Embryonic facial prominence (tissue), 1 donor: ENCODE measurements around the gene PLCL1.
"Not testable (repeated sequence)": the region's sequence is repeated elsewhere in the genome, so short reads cannot be mapped to it uniquely, and the experiment has no call there.

ENCODE experiments used
- DNase-seq: peaks from one replicate; pipeline ENCODE4 v3.0.0-alpha.2; 2016; ENCODE audit errors: extremely low spot score

The PLCL1 gene

DNA sequence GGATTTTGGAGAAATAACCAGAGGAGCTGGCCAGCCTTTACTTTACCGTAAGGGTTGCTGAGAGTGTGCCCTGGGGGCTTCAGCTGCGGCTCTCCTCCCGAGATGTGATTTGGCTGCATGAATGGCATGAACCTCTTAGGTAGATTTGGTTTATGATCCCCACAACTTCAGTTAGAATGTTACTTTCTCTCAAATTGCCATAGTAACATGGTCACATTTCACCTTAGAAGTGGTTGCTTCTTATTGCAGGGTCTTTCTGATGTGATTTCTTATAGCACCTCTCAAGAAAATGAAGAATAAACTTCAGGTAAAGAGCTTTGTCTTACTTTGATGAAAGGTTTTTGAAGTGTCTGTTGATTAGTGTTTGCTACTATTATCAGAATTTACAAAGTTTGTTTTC lies 5.6 kb downstream of the PLCL1 start:
- DNase-seq = no peak

DNA sequence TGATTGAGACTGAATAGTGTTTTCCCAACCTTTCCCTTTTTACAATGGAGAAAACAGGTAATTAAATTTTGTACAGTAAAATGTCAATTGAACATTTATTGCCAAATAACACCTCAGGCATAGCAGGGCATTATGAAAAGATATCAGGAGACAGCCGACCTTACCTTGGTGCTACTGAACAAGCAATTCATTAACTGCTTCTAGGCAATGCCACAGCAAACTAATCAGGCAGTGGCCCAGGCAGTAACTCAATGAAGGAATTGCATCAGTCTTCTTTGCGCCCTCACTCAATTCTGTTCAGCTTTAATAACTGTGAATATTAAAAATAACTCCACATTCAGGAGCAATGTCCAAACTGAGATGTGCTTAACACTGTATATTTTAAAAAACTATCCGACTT lies 6.1 kb downstream of the PLCL1 start:
- no peak for DNase-seq

DNA sequence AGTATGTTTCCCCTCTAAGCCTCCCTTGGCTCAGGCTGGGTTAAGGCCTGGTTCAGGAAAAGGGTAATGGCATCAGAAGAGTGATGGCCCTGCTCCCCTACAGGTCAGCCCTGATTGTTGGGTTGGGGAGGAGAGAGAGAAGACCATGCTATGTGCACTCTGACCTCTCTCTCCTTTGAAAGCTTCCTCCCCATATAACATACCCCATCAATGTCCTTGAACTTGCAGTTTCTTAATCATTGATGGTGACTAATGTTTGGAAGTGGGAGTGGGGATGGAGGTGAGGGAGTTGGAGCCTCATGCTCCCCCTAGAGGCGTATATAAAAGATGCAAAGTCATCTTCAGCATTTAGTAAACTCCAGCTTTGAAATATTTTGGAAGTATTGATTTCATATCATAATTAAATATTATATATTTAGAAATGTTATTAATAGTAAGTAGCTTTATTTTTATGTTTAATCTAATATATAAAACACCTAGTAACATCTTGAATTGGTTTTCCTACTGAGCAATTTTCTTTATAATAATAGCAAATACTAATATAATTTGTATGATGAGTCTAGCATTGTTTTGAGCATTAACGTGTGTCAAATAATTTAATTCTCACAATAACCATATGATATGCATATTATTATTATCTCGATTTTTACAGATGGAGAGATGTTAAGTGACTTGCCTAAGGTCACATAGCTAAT lies 8.8 kb downstream of the PLCL1 start:
- DNase-seq = no peak

DNA sequence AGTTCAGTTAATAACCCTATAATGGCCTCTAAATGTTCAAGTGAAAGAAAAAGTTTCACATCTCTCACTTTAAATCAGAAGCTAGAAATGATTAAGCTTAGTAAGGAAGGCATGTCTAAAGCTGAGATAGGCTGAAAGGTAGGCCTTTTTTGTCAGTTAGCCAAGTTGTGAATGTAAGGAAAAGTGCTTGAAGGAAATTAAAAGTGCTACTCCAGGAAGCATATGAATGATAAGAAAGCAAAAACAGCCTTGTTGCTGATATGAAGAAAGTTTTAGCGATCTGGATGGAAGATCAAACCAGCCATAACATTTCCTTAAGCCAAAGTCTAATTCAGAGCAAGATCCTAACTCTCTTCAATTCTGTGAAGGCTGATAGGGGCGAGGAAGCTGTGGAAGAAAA lies 10.1 kb downstream of the PLCL1 start:
- no peak for DNase-seq

DNA sequence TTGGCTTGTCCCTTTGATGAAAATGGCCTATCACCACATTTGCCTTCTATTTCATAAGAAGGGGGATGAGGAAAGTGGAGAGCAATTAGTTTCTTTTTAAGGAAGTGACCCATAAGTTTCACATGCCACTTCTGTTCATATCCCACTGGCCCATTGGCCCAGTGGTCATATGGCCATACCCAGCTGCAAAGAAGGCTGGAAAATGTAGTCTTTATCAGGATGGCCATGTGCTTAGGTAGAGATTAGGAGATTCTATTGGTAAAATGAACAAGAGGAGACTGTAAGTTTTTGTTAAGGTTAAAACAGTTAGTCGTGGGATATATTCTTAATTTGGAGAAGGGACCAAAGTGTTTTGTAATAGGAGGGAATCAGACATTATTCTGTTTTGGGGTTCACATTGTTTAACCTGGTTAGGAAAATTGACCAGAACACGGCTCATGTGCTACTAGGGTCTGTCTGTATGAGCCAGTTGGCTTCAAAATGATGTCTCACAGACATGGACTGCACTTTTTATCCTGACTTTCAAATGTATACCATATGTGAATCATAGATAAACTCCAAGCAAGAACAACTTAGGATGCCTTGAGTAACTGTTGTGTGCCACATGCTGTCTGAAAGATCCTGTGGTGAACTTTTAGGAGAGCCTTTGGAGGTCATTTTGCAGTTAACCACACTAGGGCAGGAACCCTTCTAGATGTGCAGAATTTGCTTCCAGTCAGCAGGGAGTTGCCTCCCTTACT lies 17.3 kb downstream of the PLCL1 start:
- DNase-seq = no peak

DNA sequence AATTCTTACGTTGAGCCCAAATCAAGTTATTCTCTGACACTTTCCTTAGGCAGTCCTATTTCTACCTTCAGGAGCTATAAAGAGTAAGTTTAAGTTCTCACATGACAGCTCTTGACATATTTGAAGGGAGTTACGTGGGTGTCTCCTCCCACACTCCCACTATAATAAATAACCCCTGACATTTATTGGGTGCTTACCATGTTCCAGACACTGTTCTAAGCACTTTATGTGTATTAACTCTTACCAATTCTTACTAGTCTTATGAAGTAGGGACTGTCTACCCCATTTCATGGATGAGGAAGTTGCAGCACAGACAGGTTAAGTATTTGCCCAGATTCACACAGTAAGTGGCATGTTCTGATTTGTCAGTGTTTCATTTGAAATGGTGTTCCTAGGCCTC lies 17.9 kb downstream of the PLCL1 start:
- no peak for DNase-seq

DNA sequence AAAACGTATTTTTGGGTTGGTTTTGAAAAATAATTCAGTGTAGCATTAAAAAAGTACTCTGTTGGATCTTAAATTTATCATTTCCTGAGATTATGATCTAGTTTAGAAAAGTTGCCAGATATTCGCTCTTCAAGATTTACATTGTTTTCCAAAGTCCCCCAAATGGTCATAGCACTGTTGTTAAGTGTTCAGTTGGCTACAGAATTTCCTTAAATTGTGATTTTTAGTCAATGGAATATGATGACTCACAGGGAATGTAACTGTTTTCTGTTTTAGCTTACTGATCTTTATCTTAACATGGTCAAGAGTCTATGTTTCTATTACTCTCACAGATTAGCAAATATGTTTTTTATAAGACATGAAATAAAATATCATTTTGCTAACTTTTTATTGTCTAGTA lies 23.2 kb downstream of the PLCL1 start:
- no peak for DNase-seq

DNA sequence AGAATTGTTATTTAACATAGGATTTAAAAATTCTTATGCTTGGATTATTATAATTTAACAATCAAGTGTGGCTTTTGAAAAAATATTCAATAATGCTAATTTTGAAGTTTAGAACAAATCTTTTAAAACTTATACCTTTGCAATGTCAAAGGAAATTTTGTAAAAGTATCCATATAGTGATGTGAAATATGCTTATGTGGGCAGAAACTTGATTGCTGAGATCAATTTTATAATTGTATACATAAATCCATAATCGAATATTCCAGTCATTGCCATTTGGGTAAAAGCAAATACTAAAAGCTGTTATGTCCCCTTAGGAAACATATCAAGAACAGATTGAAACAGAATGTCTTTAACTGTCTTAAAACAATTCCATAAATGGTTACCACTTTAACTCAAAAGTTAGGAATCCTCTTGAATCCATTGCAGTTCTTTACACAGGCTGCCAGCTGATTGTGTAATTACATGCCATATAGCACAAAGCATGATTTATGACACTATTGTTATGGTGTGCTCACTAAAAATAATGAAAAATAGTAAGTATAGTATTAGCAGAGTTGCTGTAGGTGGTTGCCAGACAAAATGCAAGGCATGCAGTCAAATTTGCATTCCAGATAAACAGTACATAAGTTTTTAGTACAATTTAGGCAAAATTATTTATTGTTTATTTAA lies 24.2 kb downstream of the PLCL1 start:
- no peak for DNase-seq

DNA sequence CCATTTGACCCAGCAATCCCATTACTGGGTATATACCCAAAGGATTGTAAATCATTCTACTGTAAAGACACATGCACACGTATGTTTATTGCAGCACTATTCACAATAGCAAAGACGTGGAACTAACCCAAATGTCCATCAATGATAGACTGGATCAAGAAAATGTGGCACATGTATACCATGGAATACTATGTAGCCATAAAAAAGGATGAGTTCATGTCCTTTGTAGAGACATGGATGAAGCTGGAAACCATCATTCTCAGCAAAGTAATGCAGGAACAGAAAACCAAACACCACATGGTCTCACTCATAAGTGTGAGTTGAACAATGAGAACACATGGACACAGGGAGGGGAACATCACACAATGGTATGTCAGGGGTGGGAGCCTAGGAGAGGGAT lies 30.4 kb downstream of the PLCL1 start:
- DNase-seq = not testable (repeated sequence)

DNA sequence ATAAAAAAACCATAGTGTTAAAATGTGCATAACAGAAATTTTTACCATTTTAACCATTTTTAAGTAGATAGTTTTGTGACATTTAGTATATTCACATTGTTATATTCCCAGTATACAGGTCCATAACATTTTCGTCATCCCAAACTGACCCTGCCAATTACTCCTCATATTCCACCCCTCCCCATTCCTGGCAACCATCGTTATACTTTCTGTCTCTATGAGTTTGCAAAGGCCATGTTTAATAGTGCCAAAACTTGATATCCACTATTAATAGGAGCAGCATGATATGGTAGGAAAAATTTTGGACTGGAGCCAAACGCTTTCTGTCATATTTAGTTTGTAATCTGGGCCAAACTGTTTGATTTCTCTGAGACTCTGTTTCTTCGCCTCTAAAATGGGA lies 30.9 kb downstream of the PLCL1 start:
- no peak for DNase-seq

DNA sequence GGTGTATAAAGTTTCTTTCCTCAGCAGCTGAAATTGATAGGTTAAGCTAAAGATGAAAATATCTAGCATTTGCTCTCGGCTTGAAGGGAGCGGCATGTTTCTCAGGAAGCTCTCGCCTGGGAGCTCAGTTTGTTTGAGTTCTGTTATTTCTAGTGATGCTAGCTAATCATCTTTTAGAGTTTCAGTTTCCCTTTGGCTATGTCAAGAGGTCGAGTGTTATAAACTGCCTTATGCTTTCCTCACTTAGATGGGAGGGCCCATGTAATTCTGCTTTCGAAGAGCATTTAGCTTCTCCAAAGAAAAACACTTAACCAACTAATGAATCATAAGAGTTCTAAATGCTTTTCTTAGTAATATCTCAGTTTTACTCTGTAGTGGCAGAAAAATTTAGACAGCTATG lies 33.6 kb downstream of the PLCL1 start:
- DNase-seq = no peak

DNA sequence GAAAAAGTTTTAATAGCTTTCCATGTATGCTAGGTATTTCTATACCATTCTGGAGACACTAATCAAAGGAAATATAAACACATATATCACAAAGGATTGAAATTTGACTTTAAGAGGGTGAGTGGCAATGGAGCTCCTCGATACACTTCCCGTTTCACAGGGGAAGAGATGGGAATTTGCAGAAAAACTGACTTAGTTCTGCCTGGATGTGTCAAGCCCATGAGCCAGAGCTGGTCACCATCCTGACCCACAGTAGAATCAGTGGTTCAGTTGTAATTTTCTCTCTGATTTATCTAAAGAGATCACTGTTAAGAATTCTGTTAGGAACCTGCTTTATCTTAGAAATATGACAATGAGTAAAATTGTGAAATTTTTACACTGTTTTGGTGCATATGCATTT lies 34.2 kb downstream of the PLCL1 start:
- DNase-seq = no peak

DNA sequence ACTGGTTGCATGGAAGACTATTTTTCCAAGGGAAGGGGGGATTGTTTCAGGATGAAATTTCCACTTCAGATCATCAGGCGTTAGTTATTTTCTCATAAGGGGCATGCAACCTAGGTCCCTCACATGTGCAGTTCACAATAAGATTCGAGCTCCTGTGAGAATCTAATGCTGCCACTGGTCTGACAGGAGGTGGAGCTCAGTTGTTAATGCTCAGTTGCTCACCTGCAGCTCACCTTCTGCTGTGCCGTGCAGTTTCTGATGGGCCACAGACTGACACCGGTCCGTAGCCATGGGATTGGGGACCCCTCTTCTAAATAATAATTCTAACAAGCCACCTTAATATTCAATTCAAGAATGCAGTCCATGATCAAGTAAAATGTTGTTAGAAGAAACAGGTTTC lies 34.9 kb downstream of the PLCL1 start:
- DNase-seq = no peak

DNA sequence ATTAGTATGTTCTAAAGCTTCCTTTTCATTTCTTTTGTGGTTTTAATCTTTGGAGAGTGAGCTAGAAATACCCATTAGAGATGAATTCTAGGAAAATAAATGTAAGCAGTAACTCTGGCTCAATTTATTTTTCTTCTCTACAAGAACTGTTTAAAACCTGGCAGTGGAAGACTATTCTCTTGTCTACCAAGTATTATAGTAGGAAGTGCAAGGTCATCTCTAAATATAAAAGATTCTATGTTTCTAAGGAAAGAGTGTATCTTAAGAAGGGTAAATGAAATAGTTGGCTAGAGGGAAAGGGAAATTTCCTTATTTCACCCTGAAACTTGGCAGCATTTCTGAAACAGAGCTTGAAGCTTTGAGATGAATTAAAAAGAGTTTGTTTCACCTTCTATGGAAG lies 35.5 kb downstream of the PLCL1 start:
- no peak for DNase-seq

DNA sequence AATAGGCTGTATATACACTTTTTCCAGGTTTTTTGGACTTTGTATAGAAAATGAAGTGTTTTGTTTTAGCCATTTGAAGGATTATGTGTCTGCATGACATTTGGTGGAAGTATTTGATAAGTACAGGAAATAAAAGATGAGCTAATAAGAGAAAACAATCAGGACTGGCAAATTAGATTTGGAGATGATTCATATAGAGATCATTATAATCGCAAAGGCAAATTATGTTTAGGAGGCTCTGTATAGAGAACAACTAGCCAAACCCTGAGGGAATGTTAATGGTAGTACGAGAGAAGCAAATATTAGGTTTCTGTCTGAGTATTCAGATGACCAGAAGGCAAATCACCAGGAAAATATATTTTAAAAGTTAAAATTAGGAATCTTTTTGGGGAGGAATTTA lies 41.7 kb downstream of the PLCL1 start:
- no peak for DNase-seq

DNA sequence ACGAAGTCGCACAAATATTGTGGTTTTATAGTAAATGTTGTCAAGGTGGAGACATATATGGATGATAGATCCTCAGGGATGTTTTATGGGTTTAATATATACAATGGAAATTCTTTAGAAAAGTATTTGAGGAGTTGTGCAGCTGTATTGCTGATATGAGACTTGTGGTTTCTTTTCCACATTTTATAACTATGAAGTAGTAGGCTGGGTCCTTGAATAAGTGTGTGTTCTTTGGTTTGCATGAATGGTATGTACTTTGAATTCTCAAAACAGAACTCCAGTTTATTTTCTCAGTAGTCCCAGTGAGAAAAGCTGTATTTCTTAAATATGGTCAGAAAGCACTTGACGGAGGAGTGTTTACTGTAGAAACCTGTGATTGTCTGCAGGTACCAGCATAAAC lies 42.4 kb downstream of the PLCL1 start:
- no peak for DNase-seq

DNA sequence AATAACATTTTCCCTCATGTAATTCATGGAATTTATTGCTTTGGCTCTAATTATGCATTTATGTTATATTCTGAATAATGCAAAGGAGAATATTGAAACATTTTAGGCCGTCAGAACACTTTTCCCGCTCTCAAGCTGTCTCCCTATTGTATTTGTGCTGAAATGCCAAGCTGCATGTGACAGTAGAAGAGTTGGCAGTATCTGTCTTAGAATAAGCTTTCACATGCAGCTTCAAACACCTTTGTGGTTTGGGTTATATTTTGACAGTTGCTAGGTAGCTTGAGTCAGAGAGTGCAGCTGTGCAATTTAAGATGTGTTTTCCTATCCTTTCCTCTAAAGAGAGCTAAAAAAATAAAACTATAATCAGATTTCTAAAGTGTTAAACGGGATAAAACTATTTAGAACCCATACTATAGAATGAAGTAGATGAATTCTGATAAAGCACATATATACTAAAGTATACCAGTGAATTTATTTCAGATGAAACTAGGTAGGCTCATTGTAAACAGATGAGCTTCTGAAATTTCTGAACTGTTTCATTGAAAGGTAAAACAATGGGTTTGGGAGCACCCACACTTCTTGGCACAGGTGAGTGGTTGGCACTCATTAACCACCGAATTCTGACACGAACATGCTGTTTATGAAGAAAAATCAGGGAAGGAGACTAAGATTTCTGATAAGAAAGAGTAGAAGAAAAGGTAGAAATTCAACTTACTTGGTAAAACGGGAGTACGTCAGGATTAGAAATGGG lies 43.4 kb downstream of the PLCL1 start:
- no peak for DNase-seq

DNA sequence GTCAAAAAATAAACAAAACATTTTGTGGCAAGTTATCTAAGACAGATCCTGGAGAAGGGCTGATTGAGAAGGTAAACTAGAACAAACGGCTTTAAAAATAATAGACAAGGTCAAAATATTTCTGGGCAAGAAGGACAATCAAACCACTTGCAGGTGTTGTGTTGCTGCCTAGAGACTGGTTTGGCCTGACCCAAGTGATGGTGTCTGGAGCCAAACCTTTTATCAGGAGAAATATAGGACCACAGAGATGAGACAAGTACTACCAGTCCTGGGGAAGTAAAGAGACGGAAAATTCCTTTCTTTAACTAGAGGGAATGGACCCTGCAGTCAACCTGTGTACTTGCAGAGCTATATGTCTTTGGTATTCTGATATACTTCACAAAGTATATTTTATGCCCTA lies 44.2 kb downstream of the PLCL1 start:
- no peak for DNase-seq

DNA sequence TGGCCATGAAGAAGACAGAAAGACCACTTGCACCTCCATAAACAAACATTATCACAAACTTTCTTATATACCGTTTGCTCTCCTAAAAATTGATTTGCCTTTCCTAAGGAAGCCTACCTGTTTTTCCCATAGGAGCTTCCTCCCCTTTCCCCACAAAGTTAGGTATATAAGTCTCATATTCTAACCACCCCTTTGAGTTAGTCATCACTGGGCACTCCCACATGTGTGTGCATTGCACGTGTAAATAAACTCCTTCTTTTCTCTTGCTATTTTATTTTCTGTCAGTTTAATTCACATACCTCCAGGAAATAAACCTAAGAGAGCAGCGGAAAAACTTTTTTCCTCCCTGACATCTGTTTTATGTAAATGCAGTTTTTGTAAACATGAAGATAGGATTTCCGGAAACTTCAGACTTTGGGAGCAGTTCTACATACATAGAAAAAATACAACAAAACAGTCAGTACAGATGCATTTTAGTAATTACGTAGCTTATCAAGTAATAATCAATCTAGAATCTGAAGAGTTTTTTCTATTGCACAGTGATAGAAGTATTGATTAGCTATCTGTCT lies 46.6 kb downstream of the PLCL1 start:
- peak; percentile 38 for DNase-seq

DNA sequence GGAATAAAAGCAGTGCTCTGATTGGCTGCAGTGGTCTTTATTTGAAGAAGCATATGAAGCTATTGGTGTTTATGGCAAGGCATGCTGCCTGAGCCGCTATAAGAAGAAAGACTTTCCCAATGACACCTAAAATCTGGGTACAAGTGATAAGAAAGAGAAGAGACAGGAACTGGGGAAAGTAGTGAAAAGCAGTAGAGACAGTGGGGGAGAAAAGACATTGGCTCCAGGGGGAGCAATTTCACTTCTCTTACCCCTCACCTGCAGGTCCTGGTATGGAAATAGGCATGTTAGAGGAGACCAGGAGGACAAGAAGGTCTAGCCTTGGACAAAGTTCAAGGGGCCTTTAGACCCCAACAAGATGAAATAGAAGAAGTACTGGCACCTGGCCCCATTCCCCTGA lies 47.1 kb downstream of the PLCL1 start:
- no peak for DNase-seq

DNA sequence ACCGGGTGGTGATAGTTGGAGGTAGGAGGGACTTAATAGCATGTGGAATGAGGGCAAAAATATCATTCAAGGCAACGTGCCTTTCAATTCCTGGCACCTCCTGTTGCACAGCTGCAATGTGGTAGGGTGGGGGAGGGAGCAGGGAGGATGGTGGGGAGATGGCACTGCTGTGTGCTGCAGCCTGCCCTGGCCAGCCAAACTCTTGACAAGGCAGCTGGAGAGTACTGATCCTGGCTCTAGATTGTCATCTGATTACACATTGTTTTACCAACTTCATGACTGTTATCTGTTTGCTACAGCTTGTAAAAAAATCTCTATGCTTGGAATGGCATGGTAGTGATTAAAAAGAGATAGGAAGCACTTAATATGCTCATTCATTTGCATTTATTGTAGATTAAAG lies 47.7 kb downstream of the PLCL1 start:
- DNase-seq = no peak

DNA sequence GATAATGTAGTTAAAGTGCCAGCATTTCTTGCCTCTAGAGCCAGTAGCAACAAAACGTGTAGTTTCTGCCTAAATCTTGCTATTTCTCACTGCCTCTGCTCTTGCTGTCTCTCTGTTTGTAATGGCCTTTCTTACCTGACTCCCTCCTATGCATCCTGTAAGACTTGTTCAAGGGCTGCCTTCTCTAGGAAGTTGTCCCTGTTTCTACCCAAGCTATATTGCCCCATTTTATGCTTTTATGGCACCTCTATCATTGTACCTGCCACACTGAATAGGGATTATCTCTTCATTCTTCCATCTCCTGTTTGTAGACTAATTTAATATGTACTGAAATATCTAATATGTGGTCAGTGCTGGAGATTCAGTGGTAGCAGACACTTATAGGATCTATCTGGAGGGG lies 49.2 kb downstream of the PLCL1 start:
- DNase-seq = no peak
